ENCODE results near the gene ARHGEF25. TPM values are rescaled to one million over a fixed set of nuclear protein-coding genes. Genes with fewer than 3 reads are reported as not detected.
"Not testable (repeated sequence)": the region's sequence is repeated elsewhere in the genome, so short reads cannot be mapped to it uniquely, and the experiment has no call there.

The ARHGEF25 gene
- total RNA-seq, 1 donor from 2014 or later = 9.7 TPM

- intact Hi-C loops (cut with micrococcal nuclease) = no loop called here
- no peak overlapping the region for H3K27ac ChIP-seq (replicated peaks)
- no peak for TF ChIP-seq CTCF (IDR thresholded peaks at IDR 0.05; ENCODE audit: borderline replicate concordance)
- H3K9me3 ChIP-seq (replicated peaks) = no peaks in the 10 kb centered on the region
- no peak for DNase-seq
- H3K4me1 ChIP-seq = no peaks in the 10 kb centered on the region
- no peaks in the 10 kb centered on the region for H3K36me3 ChIP-seq
- H3K27me3 ChIP-seq (ENCODE audit: low read depth) = peaks cover 43% of the 10 kb centered on the region
- no peak overlapping the region for H3K4me3 ChIP-seq
Measured at GRCh38 chr12:57657744-57658143, 46.5 kb downstream of the ARHGEF25 start.

GRCh38 chr12:57658890-57659289 lies 47.7 kb downstream of the ARHGEF25 start:
- intact Hi-C loops (cut with micrococcal nuclease) = no loop called here
- Histone ChIP-seq H3K27ac (replicated peaks) (no peak overlapping the region), H3K4me3 (no peak overlapping the region), H3K9me3 (replicated peaks) (no peaks in the 10 kb centered on the region), H3K4me1 (no peaks in the 10 kb centered on the region), H3K27me3 (ENCODE audit: low read depth) (peaks cover 37% of the 10 kb centered on the region), H3K36me3 (no peaks in the 10 kb centered on the region)
- no peak for DNase-seq
- TF ChIP-seq CTCF (IDR thresholded peaks at IDR 0.05; ENCODE audit: borderline replicate concordance) = no peak

- no peak overlapping the region for H3K4me3 ChIP-seq
- peaks cover 25% of the 10 kb centered on the region for H3K27me3 ChIP-seq (ENCODE audit: low read depth)
- H3K9me3 ChIP-seq (replicated peaks) = no peaks in the 10 kb centered on the region
- TF ChIP-seq CTCF (IDR thresholded peaks at IDR 0.05; ENCODE audit: borderline replicate concordance) = no peak
- intact Hi-C loops (cut with micrococcal nuclease) = no loop called here
- no peak overlapping the region for H3K27ac ChIP-seq (replicated peaks)
- H3K4me1 ChIP-seq = no peaks in the 10 kb centered on the region
- H3K36me3 ChIP-seq = no peaks in the 10 kb centered on the region
- no peak for DNase-seq
Measured at GRCh38 chr12:57661376-57661775, 50.1 kb downstream of the ARHGEF25 start.

GRCh38 chr12:57665066-57665820 lies 54.0 kb downstream of the ARHGEF25 start:
- H3K4me1 ChIP-seq; H3K36me3 ChIP-seq; H3K27ac ChIP-seq (replicated peaks); DNase-seq; H3K9me3 ChIP-seq (replicated peaks); H3K4me3 ChIP-seq; intact Hi-C loops (cut with micrococcal nuclease): not testable (repeated sequence)
- H3K27me3 ChIP-seq (ENCODE audit: low read depth) = peaks cover 22% of the 10 kb centered on the region

Other genes with a start within 250 kb of the ARHGEF25 start
- 63.1 TPM for gene R3HDM2, start 180.4 kb upstream of the ARHGEF25 start, total RNA-seq
- gene INHBC, start 176.7 kb upstream of the ARHGEF25 start, total RNA-seq = not detected
- gene INHBE, start 156.1 kb upstream of the ARHGEF25 start, total RNA-seq = not detected
- gene GLI1, start 151.7 kb upstream of the ARHGEF25 start, total RNA-seq = 0.93 TPM
- 4.2 TPM for gene ARHGAP9, start 131.6 kb upstream of the ARHGEF25 start, total RNA-seq
- 73.1 TPM for gene MARS1, start 123.4 kb upstream of the ARHGEF25 start, total RNA-seq
- gene DDIT3, start 90.9 kb upstream of the ARHGEF25 start, total RNA-seq = 20.4 TPM
- 33.1 TPM for gene MBD6, start 88.6 kb upstream of the ARHGEF25 start, total RNA-seq
- gene DCTN2, start 64.2 kb upstream of the ARHGEF25 start, total RNA-seq = 87.8 TPM
- gene KIF5A, start 61.4 kb upstream of the ARHGEF25 start, total RNA-seq = 0.08 TPM
- 12.3 TPM for gene PIP4K2C, start 20.2 kb upstream of the ARHGEF25 start, total RNA-seq
- gene DTX3, start 6.6 kb upstream of the ARHGEF25 start, total RNA-seq = 22.3 TPM
- 4.7 TPM for gene B4GALNT1, start 21.8 kb downstream of the ARHGEF25 start, total RNA-seq
- gene OS9, start 82.7 kb downstream of the ARHGEF25 start, total RNA-seq = 112 TPM
- gene AGAP2, start 127.3 kb downstream of the ARHGEF25 start, total RNA-seq = 6.5 TPM
- gene TSPAN31, start 133.6 kb downstream of the ARHGEF25 start, total RNA-seq = 27.2 TPM
- 41.3 TPM for gene CDK4, start 140.9 kb downstream of the ARHGEF25 start, total RNA-seq
- gene MARCHF9, start 143.7 kb downstream of the ARHGEF25 start, total RNA-seq = 13.8 TPM
- not detected for gene CYP27B1, start 155.6 kb downstream of the ARHGEF25 start, total RNA-seq
- 6.8 TPM for gene METTL1, start 160.7 kb downstream of the ARHGEF25 start, total RNA-seq
- gene EEF1AKMT3, start 161.2 kb downstream of the ARHGEF25 start, total RNA-seq = 0.99 TPM
- 53.7 TPM for gene TSFM, start 171.4 kb downstream of the ARHGEF25 start, total RNA-seq
- gene AVIL, start 207.3 kb downstream of the ARHGEF25 start, total RNA-seq = 2.1 TPM
- 82.6 TPM for gene CTDSP2, start 235.3 kb downstream of the ARHGEF25 start, total RNA-seq

Data from left ventricle myocardium inferior (tissue), 1 donor.